OCI-LY7 (cell line): ENCODE measurements around the gene EHD4.

ENCODE experiments used
- CTCF ChIP-seq: fragments of 200-600 bp; sonication (generic); conservative IDR thresholded peaks from 2 replicates; pipeline ENCODE4 v1.5.1; 2014; ENCODE audit warnings: mild to moderate bottlenecking, antibody characterized with exemption, low read length, moderate library complexity, mixed read lengths
- EZH2phosphoT487 ChIP-seq: fragments of 200-600 bp; sonication (generic); IDR thresholded peaks from 2 replicates; pipeline ENCODE4 v1.6.1; 2018; ENCODE audit warnings: low read depth, borderline replicate concordance, mild to moderate bottlenecking, mixed run types, antibody characterized with exemption, low read length, moderate library complexity, mixed read lengths

GRCh38 chr15:41862515-41863116 is 109.7 kb downstream of the EHD4 start:
- TF ChIP-seq CTCF (no peak), EZH2phosphoT487 (no peak)
